ENCODE measurements around the gene SPDEF.

GRCh38 chr6:34602318-34603111 is 46.4 kb upstream of the SPDEF start:
- TF ChIP-seq POLR2A (IDR thresholded peaks at IDR 0.05) (no peak), CTCF (IDR thresholded peaks at IDR 0.05) (no peak)

All from lower leg skin (tissue), 3 donors.